Astrocyte of the hippocampus (primary cell): Measurements from ENCODE around the gene AURKB.
A peak's percentile ranks its signal among the peaks of the same experiment; 100 is the strongest.
"Not testable (repeated sequence)": the region's sequence is repeated elsewhere in the genome, so short reads cannot be mapped to it uniquely, and the experiment has no call there.

Experiments used
- DNase-seq: peaks from one replicate; pipeline ENCODE4 v3.0.0; 2011; ENCODE audit warnings: low read depth, low spot score

AURKB gene

GRCh38 chr17:8189041-8189710 is 21.2 kb downstream of the AURKB start:
- peak; percentile 40 for DNase-seq

- DNase-seq = no peak
Measured at GRCh38 chr17:8188263-8188839, 22.0 kb downstream of the AURKB start.

GRCh38 chr17:8187517-8188262 is 22.7 kb downstream of the AURKB start:
- DNase-seq = peak; percentile 98

GRCh38 chr17:8186787-8187516 is 23.4 kb downstream of the AURKB start:
- peak; percentile 96 for DNase-seq

- DNase-seq = no peak
Measured at GRCh38 chr17:8186446-8186786, 24.0 kb downstream of the AURKB start.

GRCh38 chr17:8185582-8186445 is 24.6 kb downstream of the AURKB start:
- DNase-seq = peak; percentile 86

- DNase-seq = no peak
Measured at GRCh38 chr17:8176998-8177731, 33.2 kb downstream of the AURKB start.

GRCh38 chr17:8176197-8176940 is 34.0 kb downstream of the AURKB start, which contains the start of gene TMEM107:
TSS of gene TMEM107 (minus strand) at chr17:8176380. CDS start at chr17:8176286, 94 bp downstream.
- DNase-seq = peak; percentile 93

GRCh38 chr17:8175795-8176196 is 34.6 kb downstream of the AURKB start:
- DNase-seq = no peak

GRCh38 chr17:8173871-8174322 is 36.5 kb downstream of the AURKB start:
- no peak for DNase-seq

- peak; percentile 95 for DNase-seq
Measured at GRCh38 chr17:8173056-8173870, 37.1 kb downstream of the AURKB start.

GRCh38 chr17:8170186-8170585 is 40.2 kb downstream of the AURKB start:
- DNase-seq = not testable (repeated sequence)

GRCh38 chr17:8167526-8167925 is 42.8 kb downstream of the AURKB start:
- no peak for DNase-seq

GRCh38 chr17:8166731-8167130 is 43.6 kb downstream of the AURKB start:
- DNase-seq = no peak

GRCh38 chr17:8164815-8165131 is 45.6 kb downstream of the AURKB start:
- DNase-seq = no peak

GRCh38 chr17:8163978-8164814 is 46.2 kb downstream of the AURKB start:
- peak; percentile 39 for DNase-seq

GRCh38 chr17:8162997-8163977 is 47.1 kb downstream of the AURKB start:
- no peak for DNase-seq
